Skeletal muscle cell (primary cell): ENCODE measurements around the gene DHRS4.

Experiments
- DNase-seq: peaks from one replicate; pipeline ENCODE4 v3.0.0-alpha.2; 2010; ENCODE audit warnings: low read depth
- H3K4me3 ChIP-seq: 2 replicates; pipeline ENCODE4 v1.5.1; 2011; ENCODE audit warnings: low read depth, mild to moderate bottlenecking, control low read depth, low read length, moderate library complexity

The DHRS4 gene

GRCh38 chr14:23953464-23954278, at the start of gene DHRS4:
Gene DHRS4, plus strand, starts transcription at chr14:23953770. Its CDS starts 19 bp downstream, at chr14:23953789.
- peak within 1 kb of the TSS; percentile 70 for H3K4me3 ChIP-seq
- DNase-seq: peak; percentile 47

DNA sequence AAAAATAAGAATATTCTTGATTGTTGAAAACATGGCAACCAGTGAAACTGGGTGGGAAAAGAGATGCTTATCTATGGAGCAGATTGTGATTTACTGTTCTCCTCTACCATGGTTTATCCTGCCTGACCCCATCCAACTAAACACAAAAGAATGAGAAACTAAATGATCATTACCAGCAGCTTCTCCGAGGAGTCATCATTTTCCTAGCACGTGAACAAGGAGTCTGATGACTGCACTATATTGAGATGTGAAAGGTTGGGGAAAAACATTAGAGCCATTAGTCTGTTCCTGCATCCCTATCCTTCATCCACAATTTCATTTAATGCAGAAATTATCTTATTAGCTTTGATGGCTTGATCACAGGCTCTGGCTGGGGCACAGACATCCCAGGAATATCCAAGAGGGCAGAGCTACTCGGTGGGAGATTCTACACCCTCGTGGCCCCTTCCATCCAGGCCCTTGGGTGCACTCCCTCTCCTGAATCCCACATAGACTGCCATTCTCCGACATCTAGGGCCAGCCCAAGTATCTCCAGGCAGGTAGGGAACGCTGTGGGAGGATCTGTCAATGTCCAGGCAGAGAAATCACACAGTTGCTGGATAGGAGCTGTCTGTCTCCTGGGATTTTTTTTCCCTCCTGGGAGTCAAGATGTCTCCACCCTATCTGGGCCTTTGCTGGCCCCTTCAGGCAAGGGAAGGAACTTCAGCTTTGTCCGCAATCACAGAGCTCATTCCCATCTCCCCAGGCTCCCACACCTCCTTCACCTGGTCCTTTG, 43.3 kb upstream of the DHRS4 start:
- no peak for DNase-seq
- no peak overlapping the region for H3K4me3 ChIP-seq

DNA sequence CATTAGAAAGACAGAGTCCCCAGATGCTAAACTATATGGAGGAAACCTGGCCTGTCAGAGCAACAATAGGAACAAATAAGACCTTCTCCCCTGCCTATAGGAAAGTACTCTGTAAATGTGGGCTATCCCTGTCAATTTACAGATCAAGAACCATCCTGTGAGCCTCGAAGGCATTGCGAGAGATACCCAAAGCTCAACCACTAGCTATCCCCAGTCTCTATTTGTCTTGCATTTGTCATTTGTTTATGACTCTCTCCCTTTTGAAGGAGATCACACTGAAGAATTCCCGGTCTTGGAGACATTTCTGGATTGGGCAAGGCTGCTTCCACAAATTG, 42.7 kb upstream of the DHRS4 start:
- no peak for DNase-seq
- no peak overlapping the region for H3K4me3 ChIP-seq

DNA sequence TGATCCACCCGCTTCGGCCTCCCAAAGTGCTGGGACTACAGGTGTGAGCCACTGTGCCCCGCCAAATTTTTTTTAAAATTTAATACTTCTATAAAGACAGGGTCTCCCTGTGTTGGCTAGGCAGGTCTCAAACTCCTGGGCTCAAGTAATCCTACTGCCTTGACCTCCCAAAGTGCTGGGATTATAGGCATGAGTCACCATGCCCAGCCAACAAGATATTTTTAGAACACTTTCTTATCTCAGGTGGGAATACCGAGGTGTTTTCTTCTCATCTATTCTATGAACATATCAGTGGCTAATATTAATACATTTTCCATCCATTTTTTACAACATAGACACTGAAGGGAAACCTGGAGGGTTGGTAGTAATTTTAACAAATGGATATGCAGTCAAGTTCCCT, 38.0 kb upstream of the DHRS4 start:
- H3K4me3 ChIP-seq: no peak overlapping the region
- no peak for DNase-seq

DNA sequence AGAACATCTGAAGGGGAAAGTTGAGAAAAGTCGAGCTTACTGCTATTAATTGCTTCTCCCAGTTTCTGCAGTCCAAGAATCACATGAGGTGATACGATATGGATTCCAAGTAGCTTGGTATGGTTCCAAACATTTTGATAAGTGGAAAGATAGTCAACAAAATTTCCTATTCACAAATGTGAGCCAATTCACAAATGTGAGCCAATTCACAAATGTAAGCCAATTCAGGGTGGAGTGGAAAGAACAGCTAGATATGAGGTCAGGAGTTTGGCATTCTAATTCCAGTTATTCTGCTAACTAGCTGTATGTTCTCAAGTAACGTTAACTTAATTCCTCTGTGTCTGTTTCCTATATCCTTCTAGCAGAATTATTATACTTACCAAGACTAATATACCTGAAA, 37.6 kb upstream of the DHRS4 start:
- H3K4me3 ChIP-seq: no peak overlapping the region
- DNase-seq: no peak

DNA sequence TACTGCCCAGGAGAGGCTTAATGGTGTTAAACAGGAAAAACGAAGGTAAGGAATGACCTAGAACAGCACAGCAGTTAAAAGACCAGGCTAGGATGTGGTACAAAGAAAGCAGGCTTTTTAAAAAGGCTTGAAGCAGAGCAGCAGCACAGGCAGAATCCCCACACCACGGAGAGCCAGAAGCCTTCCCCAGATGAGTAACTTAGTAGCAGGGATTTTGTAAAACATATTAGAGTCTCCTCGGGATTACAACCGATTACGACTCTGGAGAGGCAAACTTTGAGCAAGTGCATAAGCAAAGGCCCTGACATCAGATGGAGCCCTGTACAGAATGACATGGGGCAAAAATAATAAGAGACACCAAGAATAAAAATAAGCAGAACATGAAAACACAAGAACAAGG, 37.1 kb upstream of the DHRS4 start:
- no peak for DNase-seq
- no peak overlapping the region for H3K4me3 ChIP-seq

DNA sequence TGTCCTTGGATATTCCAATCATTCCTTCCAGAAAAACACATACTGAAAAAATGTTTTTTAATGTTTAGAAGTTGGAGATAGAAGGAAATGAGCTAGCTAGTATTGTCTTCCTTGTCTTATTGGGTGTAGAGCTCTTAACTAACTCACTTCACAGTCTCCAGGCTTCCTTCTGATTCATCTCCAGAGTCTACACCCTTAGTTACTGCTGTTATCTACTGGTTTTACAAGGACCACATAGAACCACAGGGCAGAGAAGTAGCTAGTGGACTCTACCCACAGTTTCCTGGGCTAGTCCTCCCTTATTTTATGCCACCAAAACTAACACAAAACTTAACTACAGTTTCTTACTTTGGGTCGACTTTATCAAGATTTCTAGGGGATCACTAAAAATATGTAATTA, 31.0 kb upstream of the DHRS4 start:
- DNase-seq: no peak
- no peak overlapping the region for H3K4me3 ChIP-seq

DNA sequence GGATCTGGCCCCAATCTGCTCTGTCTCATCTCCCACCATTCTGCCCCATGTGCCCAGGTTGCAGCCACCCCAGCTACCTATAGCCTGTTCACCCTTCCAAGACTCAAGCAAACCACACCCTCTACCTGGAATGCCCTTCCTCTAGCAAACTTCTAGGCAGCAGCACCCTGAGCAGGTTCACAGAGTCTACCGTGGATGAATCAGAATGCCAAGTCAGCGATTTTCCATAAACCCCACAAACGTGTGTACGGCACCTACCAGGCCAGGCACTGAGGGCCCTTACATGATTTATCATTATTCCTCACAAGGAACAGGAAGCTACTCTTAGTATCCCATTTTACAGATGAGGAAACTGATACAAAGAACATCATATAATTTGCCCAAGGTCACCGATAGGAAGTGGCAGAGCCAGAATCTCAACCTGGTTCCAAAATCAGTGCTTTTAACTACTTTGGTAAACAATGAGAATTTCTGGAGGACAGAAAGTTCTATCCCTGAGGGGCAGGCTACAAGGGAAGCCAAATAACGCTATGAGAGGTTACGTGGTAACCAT, 28.0 kb upstream of the DHRS4 start:
- no peak overlapping the region for H3K4me3 ChIP-seq
- DNase-seq: no peak

GRCh38 chr14:23926543-23926942, 27.0 kb upstream of the DHRS4 start:
- DNase-seq: no peak
- no peak overlapping the region for H3K4me3 ChIP-seq

DNA sequence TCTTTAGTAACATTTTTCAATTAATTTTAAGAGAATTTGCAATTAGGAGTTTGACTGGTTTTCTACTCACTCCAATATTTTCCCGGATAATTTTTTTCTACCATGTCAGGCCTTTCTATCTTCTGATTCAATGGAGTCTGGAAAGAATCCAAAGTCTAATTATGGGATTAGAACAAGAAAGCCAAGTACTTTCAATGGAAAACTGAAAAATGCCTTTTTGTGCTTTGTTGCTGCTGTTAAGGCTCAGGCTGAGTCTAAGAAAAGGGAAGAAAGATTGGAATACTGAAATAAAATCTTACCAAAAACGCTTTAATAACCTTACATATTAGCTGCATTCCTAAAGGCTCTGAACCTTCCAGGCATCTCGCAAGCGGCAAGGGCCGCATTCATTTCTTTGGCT, 24.4 kb upstream of the DHRS4 start:
- no peak overlapping the region for H3K4me3 ChIP-seq
- no peak for DNase-seq

GRCh38 chr14:23929822-23930294, 23.7 kb upstream of the DHRS4 start:
- no peak for DNase-seq
- no peak overlapping the region for H3K4me3 ChIP-seq

- DNase-seq: no peak
- H3K4me3 ChIP-seq: no peak overlapping the region
Observed at GRCh38 chr14:23930742-23931141, 22.8 kb upstream of the DHRS4 start.

GRCh38 chr14:23931721-23932289, 21.8 kb upstream of the DHRS4 start:
- no peak for DNase-seq
- no peak overlapping the region for H3K4me3 ChIP-seq

GRCh38 chr14:23932639-23933038, 20.9 kb upstream of the DHRS4 start:
- no peak overlapping the region for H3K4me3 ChIP-seq
- DNase-seq: no peak

DNA sequence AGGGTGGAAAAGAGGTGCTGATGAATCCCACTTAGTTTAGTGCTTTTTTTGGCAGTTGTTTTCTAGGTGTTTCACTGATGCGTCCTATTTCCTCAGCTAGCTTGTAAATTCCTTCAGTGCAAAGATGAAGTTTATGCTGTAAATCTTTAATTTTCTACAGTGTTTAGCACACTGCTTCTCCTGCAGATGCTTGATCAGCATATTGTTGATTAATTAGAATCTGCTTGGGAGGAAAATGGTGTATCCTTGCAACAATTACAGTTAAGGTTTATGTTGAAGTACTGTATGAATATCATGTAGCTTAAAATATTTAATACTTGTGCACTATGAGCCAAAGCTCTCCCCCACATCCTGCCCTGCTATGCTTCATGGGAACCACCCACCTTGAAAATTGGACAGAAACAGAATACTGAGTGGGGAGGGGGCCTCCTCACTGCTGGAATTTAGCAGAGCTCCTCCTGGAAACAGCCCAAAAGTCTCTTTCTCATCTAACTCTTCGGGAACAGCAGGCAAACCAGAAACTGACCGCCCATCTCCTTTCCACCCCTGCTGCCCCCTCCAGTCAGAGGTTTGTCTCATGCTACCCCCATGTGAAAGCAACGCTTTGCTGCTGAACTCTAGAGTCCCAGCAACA, 20.3 kb upstream of the DHRS4 start:
- no peak for DNase-seq
- H3K4me3 ChIP-seq: no peak overlapping the region

- no peak for DNase-seq
- H3K4me3 ChIP-seq: no peak overlapping the region
Observed at GRCh38 chr14:23933742-23934128, 19.8 kb upstream of the DHRS4 start.

GRCh38 chr14:23935158-23935557, 18.4 kb upstream of the DHRS4 start:
- DNase-seq: no peak
- no peak overlapping the region for H3K4me3 ChIP-seq

DNA sequence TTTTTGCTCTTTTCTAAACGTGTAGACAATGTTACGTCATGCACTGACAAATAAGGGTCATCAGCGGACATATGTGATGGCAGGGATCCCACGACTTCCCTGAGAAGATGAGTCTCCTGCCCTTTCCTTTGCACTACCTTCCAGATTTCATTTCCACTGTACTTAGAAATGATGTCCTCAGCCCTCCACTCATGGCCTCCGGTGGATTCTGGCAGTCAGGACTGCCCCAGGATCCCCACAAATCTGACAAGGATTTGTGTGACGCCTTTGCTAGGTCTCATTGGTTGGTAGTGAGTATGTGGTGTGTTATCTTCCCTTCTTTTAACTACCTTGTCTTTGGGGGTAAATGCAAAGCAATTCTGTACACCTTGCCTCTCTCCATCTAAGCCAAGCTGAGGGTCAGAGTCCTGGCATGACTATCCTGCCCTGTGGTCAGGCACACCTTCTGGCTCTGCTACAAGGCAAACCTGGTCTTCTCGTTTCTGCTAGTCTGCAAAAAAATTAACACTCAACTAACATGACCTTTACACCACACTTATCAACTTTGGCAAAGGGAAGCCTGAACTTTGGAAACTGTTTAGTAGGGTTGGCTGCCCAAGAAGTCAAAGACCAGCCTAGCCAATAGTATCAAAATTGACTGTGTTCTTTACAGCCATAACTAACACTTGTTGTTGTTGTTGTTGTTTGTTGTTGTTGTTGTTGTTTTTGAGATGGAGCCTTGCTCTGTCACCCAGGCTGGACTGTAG, 17.3 kb upstream of the DHRS4 start:
- no peak overlapping the region for H3K4me3 ChIP-seq
- no peak for DNase-seq

DNA sequence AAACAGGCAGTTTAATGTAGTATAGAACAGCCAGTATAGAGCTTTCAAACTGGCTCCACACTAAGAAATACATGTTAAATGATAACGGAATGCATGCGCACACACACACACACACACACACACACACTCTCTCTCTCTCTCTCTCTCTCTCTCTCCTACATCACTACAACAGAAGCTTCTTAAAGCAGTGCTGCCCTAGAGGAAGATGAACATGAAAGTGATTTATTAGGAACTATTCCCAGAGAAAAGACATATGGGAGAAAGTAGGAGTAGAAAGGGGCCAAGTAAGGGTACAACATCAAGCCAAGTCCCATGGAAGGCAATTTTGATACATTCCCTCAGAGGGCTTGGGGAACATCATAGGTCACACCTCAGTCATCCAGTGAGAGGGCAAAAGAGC, 16.4 kb upstream of the DHRS4 start:
- H3K4me3 ChIP-seq: no peak overlapping the region
- no peak for DNase-seq
